ENCODE measurements around the gene TTC39B. TPM values are rescaled to one million over a fixed set of nuclear protein-coding genes. Genes with fewer than 3 reads are reported as not detected.
A peak's percentile ranks its signal among the peaks of the same experiment; 100 is the strongest.

TTC39B gene
- total and polyA plus RNA-seq, 2 of the 8 experiments (the other 6 are each of a cell fraction or from before 2014, with no cell fraction given) = 1.6 to 10.9 TPM

- Histone ChIP-seq H2BK5ac (ENCODE audit: low read depth, low read length) (no peak overlapping the region), H4K91ac (replicated peaks; ENCODE audit: insufficient read length, low read length) (no peak overlapping the region), H3K4me1 (replicated peaks in 1 of 4; ENCODE audit: control insufficient read depth in 3 of 4, insufficient read depth in 4 of 4, low read length in 3 of 4) (peaks cover 0 to 13% (median 1%) of the 10 kb centered on the region in 4 experiments; a peak in 4 of 7 replicates), H3K27me3 (replicated peaks in 1 of 4; ENCODE audit: control insufficient read depth in 3 of 4, extremely low read depth in 1 of 4, insufficient read depth in 3 of 4, low read length in 3 of 4) (no peaks in the 10 kb centered on the region), H2AK5ac (ENCODE audit: low read depth, low read length) (no peak overlapping the region), H3K56ac (replicated peaks; ENCODE audit: insufficient read length, low read depth, low read length) (no peak overlapping the region), H3K23ac (ENCODE audit: insufficient read length) (no peak overlapping the region), H2BK20ac (ENCODE audit: low read length) (no peak overlapping the region), H3K9me3 (ENCODE audit: insufficient read depth in 2 of 2, low read depth in 1 of 2, low read length in 1 of 2) (0 out of 4 replicates have a peak, but pooled peaks cover 3 to 5% of the 10 kb centered on the region in 2 experiments), H2BK15ac (ENCODE audit: low read length) (no peak overlapping the region), H2AFZ (ENCODE audit: low read length) (no peak overlapping the region), H3K4me3 (ENCODE audit: extremely low read depth in 1 of 4, insufficient read depth in 2 of 4, low read depth in 3 of 4, low read length in 4 of 4) (no peak overlapping the region), H3K23me2 (ENCODE audit: low read depth, low read length) (peaks cover 2% of the 10 kb centered on the region; the same call in 1 of the 2 replicates), H4K8ac (ENCODE audit: extremely low read depth, insufficient read depth, low read length) (no peak overlapping the region), H3K4me2 (ENCODE audit: insufficient read depth in 1 of 2, low read depth in 2 of 2, low read length in 2 of 2) (no peak overlapping the region), H3K27ac (ENCODE audit: low read depth, low read length) (no peak overlapping the region), H3K79me1 (ENCODE audit: low read depth, low read length) (peaks cover 7% of the 10 kb centered on the region), H4K5ac (ENCODE audit: insufficient read length, low read depth, low read length) (no peak overlapping the region), H2BK12ac (ENCODE audit: low read depth, low read length) (no peak overlapping the region), H2BK120ac (replicated peaks; ENCODE audit: low read depth, low read length) (no peak overlapping the region), H3K4ac (replicated peaks; ENCODE audit: insufficient read length, low read depth, low read length) (no peak overlapping the region), H3K9ac (replicated peaks in 1 of 4; ENCODE audit: extremely low read depth in 1 of 4, low read depth in 3 of 4, low read length in 3 of 4) (no peak overlapping the region), H3K18ac (ENCODE audit: extremely low read depth, low read length) (no peak overlapping the region), H3K14ac (ENCODE audit: insufficient read length) (no peak overlapping the region), H4K20me1 (replicated peaks in 1 of 2; ENCODE audit: control insufficient read depth in 1 of 2, insufficient read depth in 2 of 2, low read length in 2 of 2) (no peaks in the 10 kb centered on the region), H3K79me2 (ENCODE audit: control insufficient read depth in 1 of 2, insufficient read depth in 2 of 2, low read length in 2 of 2) (peaks cover 0 to 13% of the 10 kb centered on the region in 2 experiments; a peak in 2 of 4 replicates), H3K36me3 (ENCODE audit: control insufficient read depth in 2 of 4, insufficient read depth in 4 of 4, low read length in 3 of 4) (peaks cover 0 to 3% (median 1%) of the 10 kb centered on the region in 4 experiments; a peak in 2 of 8 replicates)
- peak in 1 of 2 experiments; percentile 39 for DNase-seq (ENCODE audit: low read depth in 1 of 2, low spot score in 2 of 2)
- CTCF ChIA-PET (ENCODE audit: partially characterized antibody) = interaction anchor here (0.9 to 1.6 kb wide), 5 partner anchors 11 to 75 kb away, joined by 3 to 4 read pairs (median 3); no protein-coding TSS in a partner anchor
- 86% methylated on average over 4 of the region's 4 CpGs; no CpG with 5 or more reads in 1 of the 2 experiments for WGBS, 2 experiments (ENCODE audit: extremely low coverage in 1 of 2, insufficient coverage in 1 of 2, insufficient read length in 1 of 2, insufficient replicate concordance in 2 of 2, low coverage in 1 of 2, low lambda C conversion rate in 2 of 2, missing lambda C conversion rate in 1 of 2)
- TF ChIP-seq BRCA1 (IDR thresholded peaks at IDR 0.05; ENCODE audit: low read depth, low read length) = no peak
- TF ChIP-seq SAP30 (IDR thresholded peaks at IDR 0.05; ENCODE audit: insufficient read depth, insufficient replicate concordance, low read length) = no peak
- POLR2A ChIA-PET (ENCODE audit: partially characterized antibody) = interaction anchor here (1.0 to 1.3 kb wide), 2 partner anchors 11 to 60 kb away, joined by 3 read pairs; no protein-coding TSS in a partner anchor
- no peak for FAIRE-seq
Observed at GRCh38 chr9:15294604-15295003, 12.4 kb downstream of the TTC39B start.

Measured in H1 (cell line).